Spleen (tissue), 11 donors: ENCODE results near the gene GAMT. TPM values are rescaled to one million over a fixed set of nuclear protein-coding genes. Genes with fewer than 3 reads are reported as not detected.

Source experiments
- DNase-seq: peaks from one replicate; pipeline ENCODE4 v3.0.0-alpha.2; 2020
- H3K27ac ChIP-seq, 8 donors: fragments of 200-600 bp; sonication (generic) in 7 of 8; 1 replicate in 4 of 8; 2 replicates in 4 of 8; pipeline versions ENCODE4 v1.5.0 to v1.8.0; 2016 to 2021; ENCODE audit warnings: inconsistent platforms in 4 of 8, mild to moderate bottlenecking in 4 of 8, moderate library complexity in 1 of 8
- H3K27me3 ChIP-seq, 7 donors: fragments of 200-600 bp; sonication (generic) in 6 of 7; replicated peaks in 1 of 7; 1 replicate in 4 of 7; 2 replicates in 3 of 7; pipeline versions ENCODE4 v1.5.0 to v1.8.0; 2016 to 2021; ENCODE audit warnings: inconsistent platforms in 3 of 7, mild to moderate bottlenecking in 1 of 7
- H3K36me3 ChIP-seq, 6 donors: fragments of 200-600 bp; sonication (generic) in 5 of 6; 1 replicate in 4 of 6; 2 replicates in 2 of 6; pipeline versions ENCODE4 v1.5.0 to v1.8.0; 2016 to 2021; ENCODE audit warnings: inconsistent platforms in 2 of 6
- H3K4me1 ChIP-seq, 6 donors: fragments of 200-600 bp; sonication (generic) in 5 of 6; 1 replicate in 3 of 6; 2 replicates in 3 of 6; pipeline versions ENCODE4 v1.5.0 to v1.8.0; 2016 to 2021; ENCODE audit warnings: inconsistent platforms in 3 of 6
- H3K4me3 ChIP-seq, 8 donors: fragments of 200-600 bp; sonication (generic) in 7 of 8; 1 replicate in 4 of 8; 2 replicates in 4 of 8; pipeline versions ENCODE4 v1.5.0 to v1.8.0; 2016 to 2021; ENCODE audit warnings: inconsistent platforms in 4 of 8, mild to moderate bottlenecking in 4 of 8, moderate library complexity in 2 of 8
- H3K9me3 ChIP-seq, 8 donors: fragments of 200-600 bp; sonication (generic) in 7 of 8; 1 replicate in 4 of 8; 2 replicates in 4 of 8; pipeline versions ENCODE4 v1.5.0 to v1.8.0; 2016 to 2021; ENCODE audit warnings: inconsistent platforms in 4 of 8
- CTCF ChIP-seq, 11 experiments: fragments of 200-600 bp in 7 of 11; fragments of 450-650 bp in 4 of 11; sonication (generic) in 4 of 11; IDR thresholded peaks in 8 of 11; conservative IDR thresholded peaks in 3 of 11; 1 replicate in 7 of 11; 2 replicates in 4 of 11; pipeline versions ENCODE4 v1.4.0 to v1.8.0; 2016 to 2021; ENCODE audit warnings: antibody characterized with exemption in 11 of 11, inconsistent platforms in 4 of 11, mild to moderate bottlenecking in 1 of 11
- POLR2A ChIP-seq, 3 donors: fragments of 450-650 bp; IDR thresholded peaks; one replicate each; pipeline ENCODE4 v1.5.1; 2017; ENCODE audit warnings: antibody characterized with exemption in 3 of 3, mild to moderate bottlenecking in 1 of 3
- POLR2AphosphoS5 ChIP-seq, 3 donors: sonication (generic); formaldehyde crosslinking; IDR thresholded peaks; one replicate each; pipeline ENCODE4 v1.5.1; 2017; ENCODE audit warnings: antibody characterized with exemption in 3 of 3
- WGBS, 5 donors: extraction: QIAGEN DNeasy Blood & Tissue Kit in 3 of 5; methylation state at CpG; one replicate each; pipeline versions ENCODE4 v1.1.5 to v1.1.7; 2013 to 2018; 5-methylcytosine and 5-hydroxymethylcytosine counted together
- intact Hi-C: fragments of 100-400 bp; cut with DNase I; formaldehyde crosslinking; loops from one replicate; pipeline ENCODE4 v1.15.0; 2023; ENCODE audit warnings: low total_unique reads
- polyA plus RNA-seq, 3 donors: library from polyadenylated mRNA; stranded (reverse); fragments of 200-250 nt; gene quantifications; one replicate each; pipeline ENCODE4 v1.2.1, GENCODE V29; 2013
- total RNA-seq, 7 donors: library from RNA; depleted of rRNA in 3 of 7; stranded (reverse); fragments of >200 nt in 3 of 7; fragmentation: NEBNext Ultra II Directional in 4 of 7; extraction: Animal tissue kit (Norgen Biotek cat#: 25700) in 4 of 7; gene quantifications; one replicate each; pipeline versions ENCODE4 v1.1.0 to v1.2.1, GENCODE V29; 2016 to 2021
- donor health status: healthy with polysubstance abuse.
- donor health status: DM: no; HTN: no; CAD: no; lungs with moderate emphysema.
- donor health status: DM: no; HTN: no; CAD: no.
- donor health status: Bipolar disorder and iron deficiency.
- donor health status: healthy.
- donor health status: DM: no; HTN: no; CAD: no.
- donor health status: DM: yes; HTN: yes; CAD: no.

The GAMT gene
- total and polyA plus RNA-seq, 10 donors = 7.1 to 20.4 (median 12.4) TPM

- H3K36me3 ChIP-seq = peaks cover 0 to 92% (median 59%) of the 10 kb centered on the region in 6 donors
- TF ChIP-seq CTCF (IDR thresholded peaks at IDR 0.05 in 8 of 11, conservative IDR thresholded peaks at IDR 0.05 in 3 of 11) (no peak), POLR2AphosphoS5 (IDR thresholded peaks at IDR 0.05) (peak in 1 of 3 donors; percentile 57)
- no peak overlapping the region for H3K4me3 ChIP-seq
- no peaks in the 10 kb centered on the region for H3K27me3 ChIP-seq
- H3K9me3 ChIP-seq = no peaks in the 10 kb centered on the region
- intact Hi-C loops = no loop called here
- no peak for DNase-seq
- peak overlapping the region in 5 of 8 donors; percentile 25 to 98 (median 96) for H3K27ac ChIP-seq
- peaks cover 28 to 85% (median 48%) of the 10 kb centered on the region in 6 donors for H3K4me1 ChIP-seq
- WGBS, 5 donors = 85 to 95% (median 90%) methylated on average over 14 to 21 of the region's 21 CpGs
Observed at GRCh38 chr19:1418951-1419738, 17.8 kb upstream of the GAMT start.

- no peak for DNase-seq
- 79 to 90% (median 86%) methylated on average over 13 of the region's 13 CpGs for WGBS, 5 donors
- Histone ChIP-seq H3K36me3 (peaks cover 0 to 92% (median 56%) of the 10 kb centered on the region in 6 donors), H3K9me3 (no peaks in the 10 kb centered on the region), H3K4me1 (peaks cover 31 to 86% (median 52%) of the 10 kb centered on the region in 6 donors), H3K27me3 (no peaks in the 10 kb centered on the region), H3K27ac (peak overlapping the region in 5 of 8 donors; percentile 25 to 98 (median 96)), H3K4me3 (no peak overlapping the region)
- intact Hi-C loops = no loop called here
- no peak for TF ChIP-seq POLR2AphosphoS5 (IDR thresholded peaks at IDR 0.05)
- TF ChIP-seq CTCF (IDR thresholded peaks at IDR 0.05 in 8 of 11, conservative IDR thresholded peaks at IDR 0.05 in 3 of 11) = no peak
- TF ChIP-seq POLR2A (IDR thresholded peaks at IDR 0.05) = no peak
Observed at GRCh38 chr19:1418496-1418775, 17.1 kb upstream of the GAMT start.

- peak overlapping the region in 6 of 8 donors; percentile 26 to 98 (median 94) for H3K27ac ChIP-seq
- intact Hi-C loops = no loop called here
Observed at GRCh38 chr19:1417681-1418495, 16.5 kb upstream of the GAMT start.

More at GRCh38 chr19:1417681-1418495, 16.5 kb upstream of the GAMT start:
- DNase-seq = no peak
- Histone ChIP-seq H3K4me1 (peaks cover 31 to 86% (median 56%) of the 10 kb centered on the region in 6 donors), H3K36me3 (peaks cover 0 to 92% (median 56%) of the 10 kb centered on the region in 6 donors), H3K9me3 (no peaks in the 10 kb centered on the region), H3K27me3 (no peaks in the 10 kb centered on the region), H3K4me3 (no peak overlapping the region)
- TF ChIP-seq CTCF (IDR thresholded peaks at IDR 0.05 in 8 of 11, conservative IDR thresholded peaks at IDR 0.05 in 3 of 11) = no peak
- peak in 2 of 3 donors; percentile 37 to 64 for TF ChIP-seq POLR2AphosphoS5 (IDR thresholded peaks at IDR 0.05)
- TF ChIP-seq POLR2A (IDR thresholded peaks at IDR 0.05) = no peak
- WGBS, 5 donors = 76 to 89% (median 84%) methylated on average over 24 to 30 of the region's 30 CpGs
